Measurements from ENCODE around the gene TSKU.

The TSKU gene

DNA sequence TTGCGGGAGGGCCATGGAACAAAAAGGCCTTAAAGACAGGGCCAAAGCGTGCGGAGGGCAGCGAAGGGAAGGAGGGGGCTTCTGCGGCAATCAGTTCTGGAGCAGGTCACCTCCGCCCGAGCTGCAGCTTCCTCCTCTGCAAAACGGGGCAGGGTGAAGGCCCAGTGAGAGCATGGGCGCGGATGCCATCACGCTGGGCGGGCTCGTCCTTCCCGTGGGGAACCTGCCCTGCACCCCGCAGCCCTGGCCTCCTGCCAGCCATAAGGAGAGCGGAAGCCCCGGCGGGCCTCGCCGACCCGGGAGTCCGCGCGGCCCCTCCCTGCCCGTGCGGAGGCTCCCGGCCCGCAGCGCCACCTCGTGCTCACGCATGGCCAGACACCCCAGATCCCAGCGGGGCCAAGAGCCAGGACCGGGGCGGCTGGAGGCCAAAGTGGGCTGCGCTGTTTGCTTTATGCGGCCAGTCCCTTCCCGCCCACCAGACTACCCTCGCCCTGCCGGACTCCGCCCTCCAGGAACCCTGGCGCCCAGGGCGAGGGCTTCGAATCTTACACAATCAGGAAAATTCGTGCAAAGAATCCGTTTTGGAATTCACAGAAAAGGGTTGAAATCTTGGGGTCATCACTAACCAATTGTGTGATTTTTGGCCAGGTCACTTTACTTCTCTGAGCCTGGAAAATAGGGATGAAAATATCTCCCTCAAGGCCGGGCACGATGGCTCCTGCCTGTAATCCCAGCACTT, 16.1 kb downstream of the TSKU start:
- CTCF ChIA-PET = interaction anchor here (0.6 to 7.6 kb wide), 24 partner anchors 9 to 591 kb away, joined by 3 to 75 read pairs (median 6); no protein-coding TSS in a partner anchor
- POLR2A ChIA-PET = no interaction called here
- DNase-seq (ENCODE audit: extremely low spot score) = peak; percentile 90
- TF ChIP-seq, protein P1, sequence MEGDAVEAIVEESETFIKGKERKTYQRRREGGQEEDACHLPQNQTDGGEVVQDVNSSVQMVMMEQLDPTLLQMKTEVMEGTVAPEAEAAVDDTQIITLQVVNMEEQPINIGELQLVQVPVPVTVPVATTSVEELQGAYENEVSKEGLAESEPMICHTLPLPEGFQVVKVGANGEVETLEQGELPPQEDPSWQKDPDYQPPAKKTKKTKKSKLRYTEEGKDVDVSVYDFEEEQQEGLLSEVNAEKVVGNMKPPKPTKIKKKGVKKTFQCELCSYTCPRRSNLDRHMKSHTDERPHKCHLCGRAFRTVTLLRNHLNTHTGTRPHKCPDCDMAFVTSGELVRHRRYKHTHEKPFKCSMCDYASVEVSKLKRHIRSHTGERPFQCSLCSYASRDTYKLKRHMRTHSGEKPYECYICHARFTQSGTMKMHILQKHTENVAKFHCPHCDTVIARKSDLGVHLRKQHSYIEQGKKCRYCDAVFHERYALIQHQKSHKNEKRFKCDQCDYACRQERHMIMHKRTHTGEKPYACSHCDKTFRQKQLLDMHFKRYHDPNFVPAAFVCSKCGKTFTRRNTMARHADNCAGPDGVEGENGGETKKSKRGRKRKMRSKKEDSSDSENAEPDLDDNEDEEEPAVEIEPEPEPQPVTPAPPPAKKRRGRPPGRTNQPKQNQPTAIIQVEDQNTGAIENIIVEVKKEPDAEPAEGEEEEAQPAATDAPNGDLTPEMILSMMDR (IDR thresholded peaks at IDR 0.05; ENCODE audit: control extremely low read depth, extremely low read depth, low read depth, missing control alignments) = peak; percentile 89

DNA sequence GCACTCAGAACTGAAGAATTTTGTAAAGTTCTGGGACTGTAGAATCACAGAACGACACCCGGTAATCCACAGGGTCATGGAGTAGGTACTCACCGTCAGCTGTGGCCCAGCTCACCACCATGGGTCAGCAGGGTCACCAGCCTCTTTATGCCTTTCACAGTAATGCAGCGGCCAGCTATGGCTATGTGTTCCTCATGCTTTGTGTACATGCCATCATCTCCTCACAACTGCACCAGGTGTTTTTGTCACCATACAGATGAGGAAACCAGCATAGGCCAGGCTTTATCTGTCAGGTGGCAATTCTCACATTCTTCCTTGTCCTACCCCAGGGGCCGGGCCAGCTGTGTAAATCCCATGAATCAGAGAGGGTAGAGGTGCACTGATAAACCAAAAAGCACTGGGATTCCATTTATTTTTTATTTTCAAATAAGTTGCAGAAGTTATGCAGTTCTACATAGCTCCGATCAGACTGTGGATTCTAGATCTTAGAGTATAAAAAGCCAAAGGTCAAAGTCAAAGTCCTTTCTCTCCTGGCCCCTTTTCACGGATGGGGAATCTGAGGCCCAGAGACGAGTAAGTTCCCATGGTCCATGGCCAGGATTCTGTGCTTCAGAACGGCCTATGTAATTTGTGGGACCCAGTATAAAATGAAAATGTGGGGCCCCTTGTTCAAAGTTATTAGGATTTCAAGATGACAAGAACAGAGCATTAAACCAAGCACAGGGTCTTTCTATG, 17.5 kb downstream of the TSKU start:
- CTCF ChIA-PET = interaction anchor here (2.0 to 7.6 kb wide), 5 partner anchors 8 to 291 kb away, joined by 7 to 75 read pairs (median 33); no protein-coding TSS in a partner anchor
- TF ChIP-seq, protein P1 (IDR thresholded peaks at IDR 0.05; ENCODE audit: control extremely low read depth, extremely low read depth, low read depth, missing control alignments) = no peak
- POLR2A ChIA-PET = interaction anchor here (0.6 to 0.7 kb wide), 2 partner anchors 120 to 216 kb away, joined by 4 to 11 read pairs; no protein-coding TSS in a partner anchor
- no peak for DNase-seq (ENCODE audit: extremely low spot score)

DNA sequence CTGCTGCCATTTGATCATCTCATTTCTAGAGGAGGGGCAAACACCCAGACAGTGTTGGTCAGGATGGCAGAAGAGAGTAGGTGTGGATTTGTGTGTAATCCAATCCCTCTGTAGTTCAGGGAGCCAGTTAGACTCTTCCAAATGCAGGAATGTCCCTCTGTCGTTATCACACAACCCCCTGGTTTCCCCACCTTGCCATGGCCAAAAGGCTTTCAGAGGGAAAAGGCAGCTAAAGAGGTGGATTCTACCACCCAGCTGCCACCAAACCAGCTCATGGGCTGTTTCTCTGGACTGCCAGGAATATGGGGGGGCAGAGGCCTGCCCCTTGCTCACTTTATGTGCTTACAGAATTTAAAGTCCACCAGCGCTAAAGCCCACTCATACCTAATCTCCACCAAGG, 18.1 kb downstream of the TSKU start:
- ChIA-PET CTCF (interaction anchor here (1.0 to 7.6 kb wide), 7 partner anchors 9 to 290 kb away, joined by 3 to 75 read pairs (median 7); no protein-coding TSS in a partner anchor), POLR2A (no interaction called here)

GRCh38 chr11:76801736-76802135, 18.6 kb downstream of the TSKU start:
- no peak for DNase-seq (ENCODE audit: extremely low spot score)
- TF ChIP-seq, protein P1 (IDR thresholded peaks at IDR 0.05; ENCODE audit: control extremely low read depth, extremely low read depth, low read depth, missing control alignments) = no peak
- CTCF ChIA-PET = interaction anchor here (1.0 to 7.6 kb wide), 8 partner anchors 8 to 290 kb away, joined by 3 to 75 read pairs (median 4); no protein-coding TSS in a partner anchor
- POLR2A ChIA-PET = no interaction called here

More for the DNA sequence above, 18.1 kb downstream of the TSKU start:
- TF ChIP-seq, protein P1 (IDR thresholded peaks at IDR 0.05; ENCODE audit: control extremely low read depth, extremely low read depth, low read depth, missing control alignments) = no peak
- no peak for DNase-seq (ENCODE audit: extremely low spot score)

GRCh38 chr11:76802151-76802550, 19.0 kb downstream of the TSKU start:
- ChIA-PET CTCF (interaction anchor here (1.0 to 7.6 kb wide), 9 partner anchors 8 to 289 kb away, joined by 3 to 75 read pairs (median 4); no protein-coding TSS in a partner anchor), POLR2A (no interaction called here)
- TF ChIP-seq, protein P1 (IDR thresholded peaks at IDR 0.05; ENCODE audit: control extremely low read depth, extremely low read depth, low read depth, missing control alignments) = no peak
- no peak for DNase-seq (ENCODE audit: extremely low spot score)

DNA sequence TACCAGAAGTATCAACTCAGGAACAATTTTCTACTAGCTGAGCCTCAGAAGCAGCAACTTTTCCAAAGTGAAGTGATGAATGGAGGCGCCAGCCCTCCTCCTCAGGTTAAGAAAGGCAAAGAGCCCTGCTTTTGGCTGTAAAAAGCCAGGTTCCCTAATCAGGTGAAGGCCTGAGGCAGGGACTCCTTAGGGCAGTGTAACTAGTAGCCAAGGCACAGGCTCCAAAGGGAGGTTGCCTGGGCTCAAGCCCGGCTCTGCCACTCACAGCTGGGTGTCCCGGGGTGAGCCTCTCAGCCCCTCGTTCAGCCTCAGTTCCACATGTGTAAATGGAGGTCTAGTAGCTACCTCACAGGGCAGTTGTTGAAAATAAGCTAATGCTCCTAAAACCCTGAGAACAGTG, 19.5 kb downstream of the TSKU start:
- no peak for DNase-seq (ENCODE audit: extremely low spot score)
- ChIA-PET POLR2A (no interaction called here), CTCF (interaction anchor here (1.1 to 7.6 kb wide), 7 partner anchors 9 to 289 kb away, joined by 3 to 75 read pairs (median 5); no protein-coding TSS in a partner anchor)
- TF ChIP-seq, protein P1 (IDR thresholded peaks at IDR 0.05; ENCODE audit: control extremely low read depth, extremely low read depth, low read depth, missing control alignments) = no peak

All from GM10248 (cell line).